Measurements from ENCODE around the gene OPTN.
"Not testable (repeated sequence)": the region's sequence is repeated elsewhere in the genome, so short reads cannot be mapped to it uniquely, and the experiment has no call there.

OPTN gene

DNA sequence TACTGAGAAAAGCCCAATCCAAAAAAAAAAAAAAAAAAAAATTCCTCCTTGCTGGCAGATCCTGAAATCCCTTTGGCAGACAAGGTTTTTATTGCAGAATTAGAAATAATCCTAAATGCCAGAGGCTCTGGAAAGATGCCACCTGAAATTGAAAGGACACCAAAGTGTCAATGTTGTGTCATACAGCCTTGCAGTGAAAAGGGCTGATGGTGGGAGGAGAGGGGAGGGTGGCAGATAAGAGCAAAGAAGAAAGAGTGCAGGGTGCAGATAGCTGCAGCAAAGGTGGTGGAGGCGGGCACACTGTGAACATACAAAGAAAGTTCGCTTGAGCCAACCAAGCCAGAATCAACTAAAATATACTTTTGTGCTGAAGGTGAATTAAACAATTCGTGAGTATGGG, 8.2 kb upstream of the OPTN start:
- no peaks in the 10 kb centered on the region for H3K27me3 ChIP-seq (ENCODE audit: insufficient read depth, low read length)
- H3K4me1 ChIP-seq (ENCODE audit: insufficient read depth, low read length) = no peaks in the 10 kb centered on the region
- no peak overlapping the region for H3K9ac ChIP-seq (ENCODE audit: low read depth, low read length)
- no peaks in the 10 kb centered on the region for H3K36me3 ChIP-seq (ENCODE audit: insufficient read depth, low read depth, low read length)
- no peak overlapping the region for H3K27ac ChIP-seq (ENCODE audit: low read length)
- no peak overlapping the region for H3K4me3 ChIP-seq (ENCODE audit: low read length)
- H3K9me3 ChIP-seq (ENCODE audit: insufficient read depth, low read depth, low read length) = no peaks in the 10 kb centered on the region

DNA sequence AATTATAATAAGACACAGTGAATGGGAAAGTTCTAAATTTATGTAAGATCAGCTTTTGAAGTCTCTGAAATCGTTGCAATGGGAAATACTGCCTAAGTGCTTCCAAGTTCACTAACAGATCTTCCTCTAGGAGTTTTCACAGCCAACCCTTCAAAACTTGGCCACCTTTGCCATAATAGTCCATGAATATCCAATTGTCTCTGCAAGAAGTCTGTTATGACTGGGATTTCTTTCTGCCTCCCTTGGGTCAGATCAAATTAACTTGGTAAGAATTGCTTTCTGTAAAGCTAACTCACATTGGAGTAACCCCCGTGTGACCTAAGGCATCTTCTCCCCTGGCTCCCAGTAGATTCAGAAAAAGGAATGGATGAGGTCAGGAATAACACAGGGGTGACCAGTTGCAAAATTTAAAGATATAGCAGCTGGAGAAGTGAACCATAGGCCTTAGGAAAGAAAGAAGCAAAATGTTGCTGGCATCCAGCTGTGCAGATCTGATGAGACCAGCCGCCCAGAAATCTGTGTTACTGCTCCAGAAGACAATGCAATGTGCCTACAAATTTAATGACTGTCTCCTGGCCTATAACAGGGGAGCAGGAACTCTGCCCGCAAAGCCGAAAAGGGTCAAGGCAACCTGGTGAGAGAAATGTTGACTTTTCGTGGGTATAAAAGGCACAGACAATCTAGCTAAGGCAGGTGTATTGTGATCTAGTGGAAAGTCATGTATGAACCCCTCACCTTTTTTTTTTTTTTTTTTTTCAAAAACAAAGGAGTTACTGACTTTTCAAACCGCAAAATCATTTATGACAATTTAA, 7.5 kb upstream of the OPTN start:
- no peak overlapping the region for H3K4me3 ChIP-seq (ENCODE audit: low read length)
- no peak overlapping the region for H3K9ac ChIP-seq (ENCODE audit: low read depth, low read length)
- H3K27ac ChIP-seq (ENCODE audit: low read length) = no peak overlapping the region
- H3K36me3 ChIP-seq (ENCODE audit: insufficient read depth, low read depth, low read length) = no peaks in the 10 kb centered on the region
- no peaks in the 10 kb centered on the region for H3K27me3 ChIP-seq (ENCODE audit: insufficient read depth, low read length)
- H3K9me3 ChIP-seq (ENCODE audit: insufficient read depth, low read depth, low read length) = no peaks in the 10 kb centered on the region
- H3K4me1 ChIP-seq (ENCODE audit: insufficient read depth, low read length) = no peaks in the 10 kb centered on the region

DNA sequence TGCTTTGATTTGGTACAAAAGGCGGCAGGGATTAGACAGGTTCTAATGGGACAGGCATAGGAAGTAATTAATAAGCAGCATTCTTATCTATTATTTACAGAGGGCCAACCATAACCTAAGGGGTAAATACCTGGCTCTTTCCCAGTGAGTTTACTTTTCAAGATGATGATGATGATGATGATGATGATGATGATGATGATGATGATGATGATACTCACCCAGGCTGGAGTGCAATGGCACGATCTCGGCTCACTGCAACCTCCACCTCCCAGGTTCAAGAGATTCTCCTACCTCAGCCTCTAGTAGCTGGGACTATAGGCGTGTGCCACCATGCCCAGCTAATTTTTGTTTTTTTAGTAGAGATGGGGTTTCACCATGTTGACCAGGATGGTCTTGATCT, 5.9 kb upstream of the OPTN start:
- H3K4me1 ChIP-seq (ENCODE audit: insufficient read depth, low read length) = not testable (repeated sequence)

DNA sequence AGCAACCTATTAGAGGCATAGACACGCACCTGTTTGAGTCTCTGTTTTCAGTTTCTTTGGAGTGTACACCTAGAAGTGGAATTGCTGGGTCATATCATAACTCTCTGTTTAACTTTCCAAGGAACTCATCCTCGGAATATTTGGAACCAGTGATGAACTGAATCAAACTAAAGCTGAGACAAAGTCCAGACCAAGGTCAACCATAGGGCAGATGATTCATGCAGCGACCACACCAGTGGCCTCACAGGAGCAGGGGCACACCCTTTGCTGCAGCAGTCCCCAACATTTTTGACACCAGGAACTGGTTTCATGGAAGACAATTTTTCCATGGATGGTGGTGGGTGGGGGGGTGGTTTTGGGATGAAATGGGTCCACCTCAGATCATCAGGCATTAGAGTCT, 4.9 kb upstream of the OPTN start:
- H3K27me3 ChIP-seq (ENCODE audit: insufficient read depth, low read length) = no peaks in the 10 kb centered on the region
- H3K9me3 ChIP-seq (ENCODE audit: insufficient read depth, low read depth, low read length) = no peaks in the 10 kb centered on the region
- H3K4me1 ChIP-seq (ENCODE audit: insufficient read depth, low read length) = no peaks in the 10 kb centered on the region
- H3K9ac ChIP-seq (ENCODE audit: low read depth, low read length) = no peak overlapping the region
- H3K27ac ChIP-seq (ENCODE audit: low read length) = no peak overlapping the region
- no peaks in the 10 kb centered on the region for H3K36me3 ChIP-seq (ENCODE audit: insufficient read depth, low read depth, low read length)
- no peak overlapping the region for H3K4me3 ChIP-seq (ENCODE audit: low read length)

More for the DNA sequence above, 5.9 kb upstream of the OPTN start:
- H3K27ac ChIP-seq (ENCODE audit: low read length); H3K36me3 ChIP-seq (ENCODE audit: insufficient read depth, low read depth, low read length); H3K4me3 ChIP-seq (ENCODE audit: low read length); H3K9me3 ChIP-seq (ENCODE audit: insufficient read depth, low read depth, low read length); H3K9ac ChIP-seq (ENCODE audit: low read depth, low read length); H3K27me3 ChIP-seq (ENCODE audit: insufficient read depth, low read length): not testable (repeated sequence)

DNA sequence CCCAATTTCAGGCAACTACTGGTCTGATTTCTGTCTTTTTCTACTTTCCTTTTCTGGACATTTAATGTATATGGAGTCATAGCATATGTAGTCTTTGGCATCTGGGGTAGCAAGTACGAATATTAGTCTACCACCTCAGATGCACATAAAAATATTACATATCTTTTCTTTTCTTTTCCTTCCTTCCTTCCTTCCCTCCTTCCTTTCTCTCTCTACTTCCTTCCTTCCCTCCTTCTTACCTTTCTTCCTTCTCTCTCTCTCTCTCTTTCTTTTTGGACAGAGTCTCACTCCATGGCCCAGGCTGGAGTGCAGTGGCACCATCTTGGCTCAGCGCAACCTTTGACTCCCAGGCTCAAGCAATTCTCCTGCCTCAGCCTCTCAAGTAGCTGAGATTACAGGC, 4.0 kb upstream of the OPTN start:
- no peaks in the 10 kb centered on the region for H3K36me3 ChIP-seq (ENCODE audit: insufficient read depth, low read depth, low read length)
- H3K27ac ChIP-seq (ENCODE audit: low read length) = no peak overlapping the region
- no peaks in the 10 kb centered on the region for H3K9me3 ChIP-seq (ENCODE audit: insufficient read depth, low read depth, low read length)
- H3K9ac ChIP-seq (ENCODE audit: low read depth, low read length) = no peak overlapping the region
- no peaks in the 10 kb centered on the region for H3K4me1 ChIP-seq (ENCODE audit: insufficient read depth, low read length)
- H3K27me3 ChIP-seq (ENCODE audit: insufficient read depth, low read length) = peaks cover 7% of the 10 kb centered on the region
- H3K4me3 ChIP-seq (ENCODE audit: low read length) = no peak overlapping the region

DNA sequence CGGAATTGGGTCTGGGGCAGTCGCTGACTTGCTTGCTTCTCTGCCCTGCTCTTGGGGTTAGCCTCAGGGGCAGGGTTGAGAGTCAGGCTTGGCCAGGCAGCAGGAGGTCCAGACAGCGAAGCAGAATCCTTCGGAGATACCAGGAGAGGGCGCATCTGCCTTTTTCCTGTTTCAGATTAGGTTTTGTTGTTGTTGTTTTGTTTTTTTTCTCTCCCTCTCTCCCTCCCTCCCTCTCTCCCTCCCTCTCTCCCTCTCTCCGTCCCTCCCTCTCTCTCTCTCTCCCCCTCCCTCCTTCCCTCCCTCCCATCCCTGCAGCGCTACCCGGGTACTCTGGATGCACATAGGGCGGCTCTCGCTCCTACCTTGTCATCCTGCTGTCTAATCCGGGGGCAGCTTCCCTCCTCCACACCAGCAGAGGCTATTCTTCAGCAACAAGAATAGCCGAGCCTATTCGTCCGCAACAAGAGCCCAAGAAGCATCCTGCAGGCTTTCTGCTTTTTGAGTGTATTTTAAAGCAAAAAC, 758 bp upstream of the OPTN start:
- no peaks in the 10 kb centered on the region for H3K36me3 ChIP-seq (ENCODE audit: insufficient read depth, low read depth, low read length)
- peak overlapping the region; percentile 62; the same call in 1 of the 2 replicates for H3K9ac ChIP-seq (ENCODE audit: low read depth, low read length)
- H3K9me3 ChIP-seq (ENCODE audit: insufficient read depth, low read depth, low read length) = no peaks in the 10 kb centered on the region
- no peak overlapping the region for H3K27ac ChIP-seq (ENCODE audit: low read length)
- no peaks in the 10 kb centered on the region for H3K4me1 ChIP-seq (ENCODE audit: insufficient read depth, low read length)
- peak overlapping the region; percentile 81 for H3K4me3 ChIP-seq (ENCODE audit: low read length)
- H3K27me3 ChIP-seq (ENCODE audit: insufficient read depth, low read length) = peaks cover 9% of the 10 kb centered on the region

DNA sequence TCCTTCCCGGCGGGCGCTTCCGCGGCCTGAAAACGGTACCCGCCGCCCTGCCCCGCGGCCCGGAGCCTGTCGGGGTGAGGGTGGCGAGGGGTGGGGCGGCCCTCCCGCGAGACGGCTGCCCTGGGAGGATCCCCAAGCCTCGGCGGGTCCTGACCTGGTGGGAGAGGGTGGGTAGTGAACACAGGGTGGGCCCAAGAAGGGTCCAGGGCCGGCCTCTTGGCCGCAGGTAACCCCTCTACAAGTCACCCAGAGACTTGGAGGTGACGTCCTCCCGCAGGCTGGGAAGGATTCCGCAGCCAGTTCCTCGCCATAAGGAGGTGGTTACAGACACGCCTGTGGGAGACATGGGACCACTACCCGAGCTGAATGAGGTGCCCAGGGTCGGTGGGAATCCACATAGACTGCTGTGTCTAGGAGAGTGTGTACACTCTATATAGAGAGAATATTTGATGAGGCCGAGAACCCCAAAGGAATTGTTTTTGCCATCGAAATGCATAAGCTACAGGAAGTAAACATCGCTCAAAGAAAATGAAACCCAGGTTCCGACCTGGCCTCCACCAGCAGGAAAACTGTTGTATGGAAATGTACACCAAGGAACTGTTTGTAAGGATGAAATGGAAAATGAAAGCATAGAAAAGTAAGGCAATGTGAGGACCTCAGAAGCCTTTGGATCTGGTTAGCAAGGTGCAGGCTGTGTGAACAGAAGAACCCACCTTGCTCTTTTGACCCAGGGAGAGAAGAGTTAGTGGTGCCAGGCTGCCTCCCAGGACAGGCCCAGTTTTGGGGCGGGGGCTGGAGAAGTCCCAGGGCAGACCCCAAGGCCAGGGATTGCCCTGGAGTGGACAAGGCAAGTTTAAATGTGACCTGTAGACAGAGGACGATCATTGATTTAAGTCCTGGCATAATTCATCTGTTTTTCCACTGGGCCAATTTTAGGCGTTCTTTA, 659 bp downstream of the OPTN start:
- H3K27me3 ChIP-seq (ENCODE audit: insufficient read depth, low read length) = peaks cover 9% of the 10 kb centered on the region
- no peak overlapping the region for H3K27ac ChIP-seq (ENCODE audit: low read length)
- H3K36me3 ChIP-seq (ENCODE audit: insufficient read depth, low read depth, low read length) = no peaks in the 10 kb centered on the region
- H3K4me1 ChIP-seq (ENCODE audit: insufficient read depth, low read length) = no peaks in the 10 kb centered on the region
- H3K4me3 ChIP-seq (ENCODE audit: low read length) = peak overlapping the region; percentile 81
- no peaks in the 10 kb centered on the region for H3K9me3 ChIP-seq (ENCODE audit: insufficient read depth, low read depth, low read length)
- H3K9ac ChIP-seq (ENCODE audit: low read depth, low read length) = peak overlapping the region; percentile 51; the same call in 1 of the 2 replicates

DNA sequence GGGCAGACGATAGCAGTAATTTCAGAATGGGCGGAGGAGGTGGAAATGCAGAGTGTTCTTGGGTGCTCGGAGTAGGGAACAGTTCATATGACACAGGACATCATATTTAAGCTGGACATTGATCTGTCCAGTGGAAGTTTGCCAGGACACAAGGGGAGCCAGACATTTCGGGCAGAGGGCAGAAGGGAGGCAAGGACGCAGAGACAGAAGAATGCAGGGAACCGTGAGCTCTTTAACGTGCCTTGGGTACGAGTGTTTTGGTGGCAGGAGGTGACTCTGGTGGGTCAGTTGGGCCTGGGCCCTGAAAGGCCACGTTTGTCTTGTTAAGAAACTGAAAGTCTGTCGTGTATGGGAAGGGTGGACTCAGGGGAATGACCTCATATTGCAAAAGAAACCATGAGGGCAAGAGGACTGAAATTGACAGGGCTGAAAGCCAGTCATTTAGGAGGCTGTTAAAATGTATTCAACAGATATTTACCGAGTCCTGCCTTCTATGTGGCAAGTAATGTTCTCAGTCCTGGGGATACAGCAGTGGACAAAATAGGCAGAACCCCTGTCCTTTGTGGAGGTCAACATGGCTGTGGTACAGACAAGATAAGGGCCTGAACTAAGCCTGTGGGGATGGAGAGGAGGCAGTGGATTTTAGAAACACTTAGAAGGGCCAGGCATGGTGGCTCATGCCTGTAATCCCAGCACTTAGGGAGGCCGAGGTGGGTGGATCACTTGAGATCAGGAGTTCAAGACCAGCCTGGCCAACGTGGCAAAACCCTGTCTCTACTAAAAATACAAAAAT, 2.2 kb downstream of the OPTN start:
- H3K4me3 ChIP-seq (ENCODE audit: low read length) = no peak overlapping the region

DNA sequence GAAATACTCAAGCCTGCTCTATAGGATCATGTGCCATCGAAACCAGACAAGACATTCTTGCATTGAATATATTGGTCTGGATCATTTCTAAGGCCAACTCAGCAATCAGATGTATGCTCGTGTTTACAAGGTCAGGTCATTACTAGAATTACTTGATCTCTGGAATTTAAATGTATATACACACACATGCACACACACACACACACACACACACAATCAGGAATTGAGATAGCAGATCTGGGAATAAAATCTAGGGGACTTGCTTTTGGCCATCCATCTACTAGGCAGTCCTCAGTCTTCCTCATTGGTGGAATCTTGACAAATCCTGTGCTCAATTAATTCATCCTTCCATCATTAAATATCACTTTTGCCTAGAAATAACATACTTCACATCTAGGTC, 3.6 kb downstream of the OPTN start:
- Histone ChIP-seq H3K9ac (ENCODE audit: low read depth, low read length) (no peak overlapping the region), H3K27me3 (ENCODE audit: insufficient read depth, low read length) (peaks cover 9% of the 10 kb centered on the region), H3K4me1 (ENCODE audit: insufficient read depth, low read length) (no peaks in the 10 kb centered on the region), H3K4me3 (ENCODE audit: low read length) (no peak overlapping the region), H3K27ac (ENCODE audit: low read length) (no peak overlapping the region), H3K36me3 (ENCODE audit: insufficient read depth, low read depth, low read length) (no peaks in the 10 kb centered on the region), H3K9me3 (ENCODE audit: insufficient read depth, low read depth, low read length) (no peaks in the 10 kb centered on the region)

More for the DNA sequence above, 2.2 kb downstream of the OPTN start:
- Histone ChIP-seq H3K27ac (ENCODE audit: low read length) (no peak overlapping the region), H3K4me1 (ENCODE audit: insufficient read depth, low read length) (no peaks in the 10 kb centered on the region), H3K9ac (ENCODE audit: low read depth, low read length) (no peak overlapping the region), H3K27me3 (ENCODE audit: insufficient read depth, low read length) (peaks cover 9% of the 10 kb centered on the region), H3K9me3 (ENCODE audit: insufficient read depth, low read depth, low read length) (no peaks in the 10 kb centered on the region), H3K36me3 (ENCODE audit: insufficient read depth, low read depth, low read length) (no peaks in the 10 kb centered on the region)

DNA sequence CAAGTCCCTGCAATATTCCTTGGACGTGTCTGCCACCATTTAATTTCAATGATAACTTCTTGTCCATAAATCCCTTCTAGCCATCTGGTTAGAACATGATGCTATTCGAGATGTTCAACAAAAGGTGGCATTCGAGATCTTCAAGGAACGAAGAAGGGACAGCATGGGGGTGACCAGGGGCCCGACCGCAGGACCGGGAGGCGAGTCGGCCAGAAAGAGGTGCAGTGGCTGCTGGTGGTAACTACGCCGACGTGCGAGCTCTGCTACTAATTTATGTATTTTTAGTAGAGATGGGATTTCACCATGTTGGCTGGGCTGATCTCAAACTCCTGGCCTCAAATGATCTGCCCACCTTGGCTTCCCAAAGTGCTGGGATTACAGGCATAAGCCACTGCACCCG, 4.7 kb downstream of the OPTN start:
- no peaks in the 10 kb centered on the region for H3K36me3 ChIP-seq (ENCODE audit: insufficient read depth, low read depth, low read length)
- H3K9ac ChIP-seq (ENCODE audit: low read depth, low read length) = no peak overlapping the region
- no peak overlapping the region for H3K4me3 ChIP-seq (ENCODE audit: low read length)
- no peaks in the 10 kb centered on the region for H3K4me1 ChIP-seq (ENCODE audit: insufficient read depth, low read length)
- H3K27me3 ChIP-seq (ENCODE audit: insufficient read depth, low read length) = peaks cover 9% of the 10 kb centered on the region
- H3K27ac ChIP-seq (ENCODE audit: low read length) = no peak overlapping the region
- H3K9me3 ChIP-seq (ENCODE audit: insufficient read depth, low read depth, low read length) = no peaks in the 10 kb centered on the region

DNA sequence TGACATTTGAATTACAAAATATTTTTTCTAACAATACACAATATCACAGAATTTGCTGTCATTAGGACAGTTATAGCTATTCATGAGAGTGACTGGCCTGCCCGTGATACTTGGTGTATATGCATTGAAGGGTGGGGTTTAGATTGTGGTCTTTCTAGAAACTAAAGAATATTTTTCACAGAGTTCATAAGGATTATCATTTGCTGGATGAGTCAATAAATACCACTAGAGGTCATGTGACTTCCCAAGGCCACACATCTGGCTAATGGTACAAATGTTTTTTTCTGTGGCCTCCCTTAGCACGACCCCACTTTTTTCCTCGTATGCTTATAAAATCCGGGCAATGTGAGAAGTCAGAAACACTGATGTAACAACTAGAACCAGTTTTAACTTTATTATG, 5.2 kb downstream of the OPTN start:
- H3K27me3 ChIP-seq (ENCODE audit: insufficient read depth, low read length) = peaks cover 9% of the 10 kb centered on the region
- H3K9ac ChIP-seq (ENCODE audit: low read depth, low read length) = no peak overlapping the region
- H3K9me3 ChIP-seq (ENCODE audit: insufficient read depth, low read depth, low read length) = no peaks in the 10 kb centered on the region
- H3K36me3 ChIP-seq (ENCODE audit: insufficient read depth, low read depth, low read length) = no peaks in the 10 kb centered on the region
- no peak overlapping the region for H3K27ac ChIP-seq (ENCODE audit: low read length)
- H3K4me1 ChIP-seq (ENCODE audit: insufficient read depth, low read length) = no peaks in the 10 kb centered on the region
- no peak overlapping the region for H3K4me3 ChIP-seq (ENCODE audit: low read length)
